HCT116 (cell line): ENCODE measurements around the gene FAM168A. TPM values are rescaled to one million over a fixed set of nuclear protein-coding genes. Genes with fewer than 3 reads are reported as not detected.

Experiments used
- ATAC-seq: fragments of 200-7000 bp; cut with Tn5 transposase; 2 replicates; pipeline ENCODE4 v1.9.1; 2020; ENCODE audit warnings: mild to moderate bottlenecking, moderate library complexity
- BruUV-seq: library from RNA; stranded (reverse); fragments of 400-500 nt; replicated peaks from 2 replicates; lab custom pipeline; 2021; lab: Mats Ljungman, UMichigan
- CTCF ChIA-PET: fragments of 300-600 bp; sonication (Branson Sonifier 250); formaldehyde crosslinking; loops from one replicate; lab custom pipeline; 2021; ENCODE audit warnings: antibody characterized with exemption; lab: Charles Lee
- POLR2A ChIA-PET: fragments of 300-600, 350-600 bp; sonication (Branson Sonifier 250); formaldehyde crosslinking; loops from one replicate; lab custom pipeline; 2021; ENCODE audit warnings: antibody characterized with exemption; lab: Charles Lee
- RAD21 ChIA-PET, 2 experiments: fragments of 300-600 bp; sonication (Branson Sonifier 250); formaldehyde crosslinking; loops; one replicate each; lab custom pipeline; 2023; ENCODE audit warnings: low total read pairs in 2 of 2; ENCODE audit not compliant: uncharacterized antibody in 2 of 2, unreplicated experiment in 2 of 2, low non-redundant PET in 1 of 2; lab: Charles Lee
- DNase-seq: peaks from one replicate; pipeline ENCODE4 v3.0.0-alpha.2; 2010; ENCODE audit warnings: low read depth, low spot score
- H2AFZ ChIP-seq: fragments of 200-600 bp; shearing (Covaris generic), sonication (generic); 2 replicates; pipeline ENCODE4 v1.6.1; 2017; ENCODE audit warnings: low read depth, mixed run types, mixed read lengths, antibody characterized with exemption, low read length; ENCODE audit not compliant: poor library complexity, severe bottlenecking
- H3K27ac ChIP-seq: 2 replicates; pipeline ENCODE4 v1.5.1; 2012; ENCODE audit warnings: low read depth, low read length
- H3K27me3 ChIP-seq: fragments of 200-600 bp; sonication (generic); 2 replicates; pipeline ENCODE4 v1.6.1; 2016; ENCODE audit warnings: mixed run types, low read length, mixed read lengths; ENCODE audit not compliant: insufficient read depth
- H3K36me3 ChIP-seq, 2 experiments: fragments of 200-500 bp in 1 of 2; fragments of 200-600 bp in 1 of 2; sonication (Bioruptor generic) in 1 of 2; sonication (generic) in 1 of 2; 2 replicates each; pipeline versions ENCODE4 v1.5.1 to v1.6.1; 2014 to 2016; ENCODE audit warnings: low read length in 2 of 2, inconsistent platforms in 1 of 2, mixed read lengths in 1 of 2, mixed run types in 1 of 2; ENCODE audit not compliant: insufficient read depth in 2 of 2, control insufficient read depth in 1 of 2
- H3K4me1 ChIP-seq, 2 experiments: fragments of 200-600 bp in 1 of 2; sonication (generic) in 1 of 2; 2 replicates each; pipeline versions ENCODE4 v1.5.1 to v1.6.1; 2012 to 2017; ENCODE audit warnings: low read length in 2 of 2, inconsistent platforms in 1 of 2, mild to moderate bottlenecking in 1 of 2, mixed read lengths in 1 of 2, mixed run types in 1 of 2, moderate library complexity in 1 of 2; ENCODE audit not compliant: insufficient read depth in 2 of 2, control insufficient read depth in 1 of 2
- H3K4me2 ChIP-seq: fragments of 200-600 bp; sonication (generic); 2 replicates; pipeline ENCODE4 v1.6.1; 2017; ENCODE audit warnings: mixed run types, low read length, mixed read lengths
- H3K4me3 ChIP-seq, 2 experiments: fragments of 200-600 bp in 1 of 2; sonication (generic) in 1 of 2; replicated peaks in 1 of 2; 2 replicates each; pipeline ENCODE4 v1.5.1; 2011 to 2016; ENCODE audit warnings: low read length in 2 of 2, control low read depth in 1 of 2, low read depth in 1 of 2, mild to moderate bottlenecking in 1 of 2, mixed read lengths in 1 of 2, mixed run types in 1 of 2
- H3K79me2 ChIP-seq: fragments of 200-600 bp; sonication (generic); 2 replicates; pipeline ENCODE4 v1.6.1; 2017; ENCODE audit warnings: mild to moderate bottlenecking, mixed run types, low read length, moderate library complexity, mixed read lengths; ENCODE audit not compliant: insufficient read depth
- H3K9ac ChIP-seq: fragments of 200-600 bp; sonication (generic); 2 replicates; pipeline ENCODE4 v1.6.1; 2016; ENCODE audit warnings: low read length, mixed read lengths
- H3K9me2 ChIP-seq: fragments of 200-600 bp; sonication (generic), shearing (Covaris generic); 2 replicates; pipeline ENCODE4 v1.6.1; 2017; ENCODE audit warnings: mixed run types, mild to moderate bottlenecking, moderate library complexity; ENCODE audit not compliant: insufficient read depth
- H3K9me3 ChIP-seq, 2 experiments: fragments of 200-500 bp in 1 of 2; fragments of 200-600 bp in 1 of 2; sonication (Bioruptor generic) in 1 of 2; sonication (generic) in 1 of 2; 2 replicates each; pipeline ENCODE4 v1.6.1; 2014 to 2017; ENCODE audit warnings: low read length in 2 of 2, mixed read lengths in 2 of 2, inconsistent platforms in 1 of 2, low read depth in 1 of 2, mild to moderate bottlenecking in 1 of 2, mixed run types in 1 of 2, moderate library complexity in 1 of 2; ENCODE audit not compliant: control insufficient read depth in 1 of 2, insufficient read depth in 1 of 2
- H4K20me1 ChIP-seq: fragments of 200-600 bp; sonication (generic), shearing (Covaris generic); 2 replicates; pipeline ENCODE4 v1.6.1; 2017; ENCODE audit warnings: mixed run types, mild to moderate bottlenecking, moderate library complexity; ENCODE audit not compliant: insufficient read depth
- EZH2 ChIP-seq: fragments of 200-600 bp; sonication (generic); IDR thresholded peaks from 2 replicates; pipeline ENCODE4 v1.6.1; 2017; ENCODE audit warnings: antibody characterized with exemption, mixed run types
- EZH2phosphoT487 ChIP-seq: fragments of 200-600 bp; IDR thresholded peaks from 2 replicates; pipeline ENCODE4 v1.6.1; 2018; ENCODE audit warnings: antibody characterized with exemption, borderline replicate concordance
- POLR2A ChIP-seq: IDR thresholded peaks from 2 replicates; pipeline ENCODE4 v1.7.0; 2011; ENCODE audit warnings: borderline replicate concordance; ENCODE audit not compliant: insufficient read depth, insufficient read length; ENCODE audit errors: extremely low read depth
- SIN3A ChIP-seq: IDR thresholded peaks from 2 replicates; pipeline ENCODE4 v1.6.1; 2012; ENCODE audit warnings: low read depth
- SP1 ChIP-seq: IDR thresholded peaks from 2 replicates; pipeline ENCODE4 v1.6.1; 2012; ENCODE audit warnings: low read depth
- SRF ChIP-seq: IDR thresholded peaks from 2 replicates; pipeline ENCODE4 v1.6.1; 2012; ENCODE audit warnings: low read depth
- TCF7L2 ChIP-seq: IDR thresholded peaks from 2 replicates; pipeline ENCODE4 v1.7.0; 2011; ENCODE audit warnings: borderline replicate concordance, inconsistent platforms; ENCODE audit not compliant: insufficient read depth, insufficient read length; ENCODE audit errors: extremely low read depth
- ZBTB33 ChIP-seq: IDR thresholded peaks from 2 replicates; pipeline ENCODE4 v1.6.1; 2011; ENCODE audit warnings: mild to moderate bottlenecking, low read length, moderate library complexity; ENCODE audit not compliant: insufficient replicate concordance; ENCODE audit errors: extremely low read depth
- ZFX ChIP-seq: fragments of 450-650 bp; IDR thresholded peaks from 2 replicates; pipeline ENCODE4 v1.6.1; 2017
- intact Hi-C: fragments of 100-400 bp; cut with micrococcal nuclease; formaldehyde crosslinking; loops from 2 replicates; pipeline ENCODE4 v1.10.0; 2022
- total RNA-seq: library from RNA; stranded (reverse); gene quantifications from one replicate; pipeline ENCODE4 v1.2.1, GENCODE V29; 2021; ENCODE audit not compliant: unreplicated experiment

FAM168A gene
- total RNA-seq, 1 experiment from 2014 or later, result 31.5 TPM

- TF ChIP-seq ZBTB33 (no peak), EZH2phosphoT487 (no peak), SIN3A (no peak)
Measured at GRCh38 chr11:73420136-73420535, 177.8 kb downstream of the FAM168A start (continued).

GRCh38 chr11:73416786-73417185 lies 181.1 kb downstream of the FAM168A start:
- Histone ChIP-seq H3K9me2 (no peaks in the 10 kb centered on the region), H3K27me3 (no peaks in the 10 kb centered on the region), H3K27ac (no peak overlapping the region), H3K4me2 (no peak overlapping the region), H3K4me3 (no peak overlapping the region), H3K36me3 (no peaks in the 10 kb centered on the region), H3K9me3 (no peaks in the 10 kb centered on the region), H2AFZ (no peak overlapping the region), H3K9ac (no peak overlapping the region)
- no peak for ATAC-seq
- no TSS peak for BruUV-seq
- DNase-seq, result no peak
- intact Hi-C loops, result no loop called here
- CTCF ChIA-PET, result no interaction called here
- no peak for TF ChIP-seq ZFX
- no peak for TF ChIP-seq TCF7L2
- no peak for TF ChIP-seq SP1
- TF ChIP-seq EZH2, result no peak
- no peak for TF ChIP-seq POLR2A
- TF ChIP-seq SRF, result no peak
- TF ChIP-seq, all 23 proteins: peak for 0
- RAD21 ChIA-PET, result no interaction called here
- Histone ChIP-seq H4K20me1 (no peaks in the 10 kb centered on the region), H3K79me2 (no peaks in the 10 kb centered on the region), H3K4me1 (peaks cover 0 to 7% of the 10 kb centered on the region in 2 experiments; a peak in 1 of 4 replicates)
- POLR2A ChIA-PET, result no interaction called here
